IMR-90 (cell line): ENCODE measurements around the gene LRRC1. TPM values are rescaled to one million over a fixed set of nuclear protein-coding genes. Genes with fewer than 3 reads are reported as not detected.

Experiments
- ATAC-seq: fragments of 200-7000 bp; cut with Tn5 transposase; 2 replicates; pipeline ENCODE4 v1.9.1; 2020; ENCODE audit warnings: low read depth, mild to moderate bottlenecking, moderate library complexity
- BruUV-seq: library from RNA; stranded (reverse); fragments of 400-500 nt; replicated peaks from 2 replicates; lab custom pipeline; 2021; lab: Mats Ljungman, UMichigan
- CTCF ChIA-PET: fragments of 300-600 bp; formaldehyde crosslinking; extraction: SDS; loops from one replicate; lab custom pipeline; 2021; ENCODE audit warnings: antibody characterized with exemption; lab: Yijun Ruan, JAX
- POLR2A ChIA-PET: fragments of 300-600 bp; sonication (Branson Sonifier 250); formaldehyde crosslinking; loops from one replicate; lab custom pipeline; 2022; ENCODE audit warnings: antibody characterized with exemption; ENCODE audit not compliant: unreplicated experiment; lab: Charles Lee
- DNase-seq: peaks from one replicate; pipeline ENCODE4 v3.0.0; 2013
- H2AFZ ChIP-seq: replicated peaks from 2 replicates; pipeline ENCODE3; 2013; ENCODE audit warnings: low read length, mild to moderate bottlenecking; ENCODE audit not compliant: poor library complexity
- H2AK5ac ChIP-seq: 2 replicates; pipeline ENCODE4 v1.6.1; 2013; ENCODE audit warnings: low read depth, low read length, inconsistent platforms
- H2AK9ac ChIP-seq: replicated peaks from 2 replicates; pipeline ENCODE3; 2013; ENCODE audit warnings: mild to moderate bottlenecking, low read depth, low read length, moderate library complexity; ENCODE audit not compliant: poor library complexity
- H2BK120ac ChIP-seq: 2 replicates; pipeline ENCODE4 v1.6.1; 2013; ENCODE audit warnings: low read depth, low read length, inconsistent platforms
- H2BK15ac ChIP-seq: 3 replicates; pipeline ENCODE4 v1.6.1; 2013; ENCODE audit warnings: low read depth, low read length, inconsistent platforms
- H2BK20ac ChIP-seq: 2 replicates; pipeline ENCODE4 v1.6.1; 2013; ENCODE audit warnings: low read depth, mild to moderate bottlenecking, inconsistent platforms, low read length, moderate library complexity
- H2BK5ac ChIP-seq: 2 replicates; pipeline ENCODE4 v1.6.1; 2013; ENCODE audit warnings: mild to moderate bottlenecking, low read depth, low read length, inconsistent platforms; ENCODE audit not compliant: poor library complexity, severe bottlenecking
- H3K14ac ChIP-seq: replicated peaks from 2 replicates; pipeline ENCODE4 v1.6.1; 2013; ENCODE audit warnings: low read depth, low read length, inconsistent platforms
- H3K18ac ChIP-seq: 2 replicates; pipeline ENCODE4 v1.6.1; 2013; ENCODE audit warnings: low read depth, low read length, control low read depth
- H3K23ac ChIP-seq: 2 replicates; pipeline ENCODE4 v1.6.1; 2013; ENCODE audit warnings: low read depth, low read length, inconsistent platforms
- H3K27ac ChIP-seq: 2 replicates; pipeline ENCODE4 v1.5.1; 2013; ENCODE audit warnings: mild to moderate bottlenecking, control low read depth, low read length; ENCODE audit not compliant: insufficient read depth
- H3K27me3 ChIP-seq: 2 replicates; pipeline ENCODE4 v1.6.1; 2013; ENCODE audit warnings: low read length; ENCODE audit not compliant: control insufficient read depth, insufficient read depth
- H3K36me3 ChIP-seq: 2 replicates; pipeline ENCODE4 v1.6.1; 2013; ENCODE audit warnings: low read length, mixed read lengths; ENCODE audit not compliant: control insufficient read depth, insufficient read depth
- H3K4ac ChIP-seq: 2 replicates; pipeline ENCODE4 v1.6.1; 2013; ENCODE audit warnings: low read depth, low read length, inconsistent platforms
- H3K4me1 ChIP-seq: 2 replicates; pipeline ENCODE4 v1.6.1; 2013; ENCODE audit warnings: low read length, mixed read lengths; ENCODE audit not compliant: control insufficient read depth, insufficient read depth
- H3K4me2 ChIP-seq: 2 replicates; pipeline ENCODE4 v1.6.1; 2013; ENCODE audit warnings: low read depth, mild to moderate bottlenecking, control low read depth, low read length, moderate library complexity
- H3K4me3 ChIP-seq: 2 replicates; pipeline ENCODE4 v1.5.1; 2013; ENCODE audit warnings: low read depth, mild to moderate bottlenecking, control low read depth, low read length, moderate library complexity; ENCODE audit not compliant: insufficient read depth
- H3K56ac ChIP-seq: 2 replicates; pipeline ENCODE4 v1.6.1; 2013; ENCODE audit warnings: low read length, inconsistent platforms; ENCODE audit not compliant: insufficient read depth; ENCODE audit errors: extremely low read depth
- H3K79me1 ChIP-seq, 2 experiments: 2 replicates each; pipeline ENCODE4 v1.6.1; 2013; ENCODE audit warnings: low read length in 2 of 2, inconsistent platforms in 1 of 2, low read depth in 1 of 2
- H3K9ac ChIP-seq: 2 replicates; pipeline ENCODE4 v1.6.1; 2013; ENCODE audit warnings: low read depth, low read length, control low read depth
- H3K9me1 ChIP-seq: 2 replicates; pipeline ENCODE4 v1.6.1; 2013; ENCODE audit warnings: low read length, inconsistent platforms; ENCODE audit not compliant: insufficient read depth
- H3K9me3 ChIP-seq: 2 replicates; pipeline ENCODE4 v1.6.1; 2013; ENCODE audit warnings: low read length; ENCODE audit not compliant: control insufficient read depth, insufficient read depth
- H4K20me1 ChIP-seq: 2 replicates; pipeline ENCODE4 v1.6.1; 2013; ENCODE audit warnings: low read length, inconsistent platforms; ENCODE audit not compliant: insufficient read depth
- H4K5ac ChIP-seq: 2 replicates; pipeline ENCODE4 v1.6.1; 2013; ENCODE audit warnings: mild to moderate bottlenecking, low read depth, low read length, control low read depth
- H4K8ac ChIP-seq, 2 experiments: 2 replicates each; pipeline ENCODE4 v1.6.1; 2013; ENCODE audit warnings: low read depth in 2 of 2, low read length in 2 of 2, control low read depth in 1 of 2, inconsistent platforms in 1 of 2
- H4K91ac ChIP-seq: 2 replicates; pipeline ENCODE4 v1.6.1; 2013; ENCODE audit warnings: low read depth, low read length, inconsistent platforms; ENCODE audit not compliant: insufficient read depth
- CEBPB ChIP-seq: IDR thresholded peaks from 2 replicates; pipeline ENCODE4 v1.6.1; 2012; ENCODE audit warnings: low read depth, low read length, improper control_type of control experiment
- NFE2L2 ChIP-seq: fragments of 150-350 bp; IDR thresholded peaks from 2 replicates; pipeline ENCODE4 v1.6.1; 2016; ENCODE audit warnings: low read depth, mild to moderate bottlenecking, low read length
- POLR2A ChIP-seq: IDR thresholded peaks from 2 replicates; pipeline ENCODE4 v1.6.1; 2012; ENCODE audit warnings: mild to moderate bottlenecking, low read depth, low read length
- RFX5 ChIP-seq: IDR thresholded peaks from 2 replicates; pipeline ENCODE4 v1.8.0; 2012; ENCODE audit warnings: low read depth, mild to moderate bottlenecking, low read length, moderate library complexity
- SMC3 ChIP-seq: fragments of 150-350 bp; IDR thresholded peaks from 2 replicates; pipeline ENCODE4 v1.6.1; 2016; ENCODE audit warnings: low read depth, mild to moderate bottlenecking, antibody characterized with exemption, low read length, moderate library complexity
- WGBS, 2 experiments: methylation state at CpG; one replicate each; pipeline versions ENCODE4 v1.1.5 to v1.1.7; 2013; ENCODE audit warnings: missing lambda C conversion rate in 2 of 2; ENCODE audit not compliant: insufficient read length in 1 of 2; ENCODE audit errors: extremely low coverage in 2 of 2; 5-methylcytosine and 5-hydroxymethylcytosine counted together
- dilution Hi-C: fragments of 300-500 bp; cut with HindIII; formaldehyde crosslinking; loops from one replicate; pipeline ENCODE4 v1.14.3; 2018; ENCODE audit warnings: low sequenced_read_pairs; ENCODE audit not compliant: unreplicated experiment
- in situ Hi-C: fragments of 300-500 bp; cut with MboI; formaldehyde crosslinking; loops from 3 replicates; pipeline ENCODE4 v1.14.3; 2019; ENCODE audit warnings: low sequenced_read_pairs, inconsistent platforms, mixed read lengths
- intact Hi-C: fragments of 100-400 bp; cut with micrococcal nuclease; formaldehyde crosslinking; loops from 2 replicates; pipeline ENCODE4 v1.10.0; 2022
- polyA plus RNA-seq, 3 experiments: library from polyadenylated mRNA; depleted of rRNA; stranded (reverse); fragments of >200 nt; gene quantifications; 2 replicates each; pipeline ENCODE4 v1.2.3, GENCODE V29; 2012; ENCODE audit warnings: low replicate concordance in 1 of 3
- total RNA-seq: library from RNA; depleted of rRNA; stranded (reverse); fragments of >200 nt; gene quantifications from 2 replicates; pipeline ENCODE4 v1.2.3, GENCODE V29; 2012

The LRRC1 gene
- total and polyA plus RNA-seq, 2 of the 4 experiments (the other 2 are of a cell fraction): 5.1 to 6.1 TPM

DNA sequence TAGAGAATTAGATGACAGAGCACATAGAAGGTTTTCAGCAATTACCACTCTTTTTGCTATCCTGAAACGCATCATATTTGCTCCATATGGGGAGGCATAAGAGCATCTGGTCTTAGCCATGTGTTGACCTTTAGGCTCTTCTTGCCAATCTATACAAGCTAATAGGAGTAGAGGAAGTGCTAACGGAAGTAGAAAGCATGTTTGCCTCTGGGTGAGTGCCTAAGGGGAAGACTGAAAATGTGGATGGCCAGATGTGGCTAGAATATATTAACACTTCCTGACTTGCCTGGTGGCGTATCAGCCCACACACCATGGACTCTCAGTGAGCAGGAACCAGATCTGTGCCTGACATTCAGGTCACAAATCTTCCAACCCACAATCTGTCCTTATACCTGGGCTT lies 136.3 kb downstream of the LRRC1 start:
- in situ Hi-C loops: loop anchor here (25.0 kb wide), 1 partner anchor 744 kb away; no protein-coding TSS in a partner anchor
- no peak for ATAC-seq
- Histone ChIP-seq H3K4me3 (no peak overlapping the region), H3K9me1 (no peaks in the 10 kb centered on the region; the same call in 1 of the 2 replicates), H3K4me1 (peaks cover 5% of the 10 kb centered on the region), H2BK15ac (no peak overlapping the region), H3K36me3 (no peaks in the 10 kb centered on the region), H4K20me1 (no peaks in the 10 kb centered on the region), H3K4ac (no peak overlapping the region), H4K5ac (no peak overlapping the region), H3K4me2 (no peak overlapping the region), H4K8ac (no peak overlapping the region), H3K9ac (no peak overlapping the region), H3K79me1 (no peaks in the 10 kb centered on the region), H4K91ac (no peak overlapping the region), H3K9me3 (no peaks in the 10 kb centered on the region), H3K27ac (no peak overlapping the region), H2AK9ac (no peak overlapping the region), H3K14ac (no peak overlapping the region), H2BK20ac (no peak overlapping the region), H2AK5ac (no peak overlapping the region), H3K27me3 (no peaks in the 10 kb centered on the region), H2BK5ac (no peak overlapping the region), H2AFZ (no peak overlapping the region), H2BK120ac (no peak overlapping the region), H3K18ac (no peak overlapping the region), H3K56ac (no peak overlapping the region), H3K23ac (no peak overlapping the region)
- no peak for DNase-seq
- dilution Hi-C loops: no loop called here
- BruUV-seq: no TSS peak
- intact Hi-C loops: no loop called here
- TF ChIP-seq POLR2A: no peak
- no peak for TF ChIP-seq SMC3
- no peak for TF ChIP-seq CEBPB
- no peak for TF ChIP-seq RFX5
- no peak for TF ChIP-seq NFE2L2
- POLR2A ChIA-PET: no interaction called here
- CTCF ChIA-PET: no interaction called here
- WGBS, 2 experiments: no CpG with 5 or more reads among the region's 3 CpGs
